OCI-LY7 (cell line): ENCODE results near the gene VAV1. TPM values are rescaled to one million over a fixed set of nuclear protein-coding genes. Genes with fewer than 3 reads are reported as not detected.

ENCODE experiments used
- BruUV-seq: library from RNA; stranded (reverse); fragments of 400-500 nt; replicated peaks from 2 replicates; lab custom pipeline; 2021; lab: Mats Ljungman, UMichigan
- CTCF ChIA-PET: fragments of 300-600 bp; sonication (Branson Sonifier 250); formaldehyde crosslinking; loops from one replicate; lab custom pipeline; 2022; ENCODE audit warnings: antibody characterized with exemption; ENCODE audit not compliant: unreplicated experiment; lab: Charles Lee
- POLR2A ChIA-PET: fragments of 300-600 bp; sonication (Branson Sonifier 250); formaldehyde crosslinking; loops from one replicate; lab custom pipeline; 2022; ENCODE audit warnings: antibody characterized with exemption; lab: Charles Lee
- DNase-seq: peaks from one replicate; pipeline ENCODE4 v3.0.0-alpha.2; 2015; ENCODE audit warnings: low spot score
- H2AFZ ChIP-seq: fragments of 200-600 bp; sonication (generic), shearing (Covaris generic); 2 replicates; pipeline ENCODE4 v1.6.1; 2014; ENCODE audit warnings: mild to moderate bottlenecking, antibody characterized with exemption, low read length, moderate library complexity
- H3K27ac ChIP-seq: fragments of 200-600 bp; sonication (generic); 2 replicates; pipeline ENCODE4 v1.5.1; 2014; ENCODE audit warnings: mixed run types, low read depth, mild to moderate bottlenecking, moderate library complexity, low read length, inconsistent platforms; ENCODE audit not compliant: poor library complexity, severe bottlenecking
- H3K36me3 ChIP-seq: fragments of 200-600 bp; sonication (generic); 2 replicates; pipeline ENCODE4 v1.6.1; 2014; ENCODE audit warnings: mild to moderate bottlenecking, antibody characterized with exemption, low read length, moderate library complexity, mixed read lengths; ENCODE audit not compliant: insufficient read depth
- H3K4me1 ChIP-seq: fragments of 200-600 bp; sonication (generic); 2 replicates; pipeline ENCODE4 v1.5.1; 2014; ENCODE audit warnings: mild to moderate bottlenecking, low read length; ENCODE audit not compliant: insufficient read depth, poor library complexity, severe bottlenecking
- H3K4me2 ChIP-seq: fragments of 200-600 bp; sonication (generic); 2 replicates; pipeline ENCODE4 v1.6.1; 2014; ENCODE audit warnings: mild to moderate bottlenecking, low read length
- H3K4me3 ChIP-seq: fragments of 200-600 bp; sonication (generic); 2 replicates; pipeline ENCODE4 v1.5.1; 2014; ENCODE audit warnings: mild to moderate bottlenecking, low read depth, low read length; ENCODE audit not compliant: poor library complexity, severe bottlenecking
- H3K79me2 ChIP-seq: fragments of 200-600 bp; sonication (generic); 2 replicates; pipeline ENCODE4 v1.6.1; 2016; ENCODE audit warnings: low read depth, mild to moderate bottlenecking, low read length, moderate library complexity, mixed read lengths; ENCODE audit not compliant: insufficient read depth
- H3K9me2 ChIP-seq: fragments of 200-600 bp; sonication (generic); 2 replicates; pipeline ENCODE4 v1.6.1; 2016; ENCODE audit warnings: mild to moderate bottlenecking, low read length, mixed read lengths; ENCODE audit not compliant: insufficient read depth
- H3K9me3 ChIP-seq: fragments of 200-600 bp; sonication (generic); 2 replicates; pipeline ENCODE4 v1.6.1; 2014; ENCODE audit warnings: mild to moderate bottlenecking, mixed run types, low read length, mixed read lengths
- H4K20me1 ChIP-seq: fragments of 200-600 bp; sonication (generic); 2 replicates; pipeline ENCODE4 v1.6.1; 2014; ENCODE audit warnings: mild to moderate bottlenecking, antibody characterized with exemption, low read length, moderate library complexity, mixed read lengths; ENCODE audit not compliant: insufficient read depth
- EZH2phosphoT487 ChIP-seq: fragments of 200-600 bp; sonication (generic); IDR thresholded peaks from 2 replicates; pipeline ENCODE4 v1.6.1; 2018; ENCODE audit warnings: low read depth, borderline replicate concordance, mild to moderate bottlenecking, mixed run types, antibody characterized with exemption, low read length, moderate library complexity, mixed read lengths
- intact Hi-C: fragments of 100-400 bp; cut with micrococcal nuclease; formaldehyde crosslinking; loops from one replicate; pipeline ENCODE4 v1.10.0; 2022; ENCODE audit not compliant: unreplicated experiment
- total RNA-seq, 2 experiments: library from RNA; depleted of rRNA in 1 of 2; stranded (reverse); fragments of >200 nt in 1 of 2; shearing (Covaris generic) in 1 of 2; gene quantifications; 2 replicates each; pipeline ENCODE4 v1.2.3, GENCODE V29; 2014 to 2022
- TF ChIP-seq, protein P1 (sequence below): fragments of 200-600 bp; sonication (generic); conservative IDR thresholded peaks from 2 replicates; pipeline ENCODE4 v1.5.1; 2014; ENCODE audit warnings: mild to moderate bottlenecking, antibody characterized with exemption, low read length, moderate library complexity, mixed read lengths

Gene VAV1
- total RNA-seq, 2 experiments from 2014 or later = 90.7 to 107 TPM

DNA sequence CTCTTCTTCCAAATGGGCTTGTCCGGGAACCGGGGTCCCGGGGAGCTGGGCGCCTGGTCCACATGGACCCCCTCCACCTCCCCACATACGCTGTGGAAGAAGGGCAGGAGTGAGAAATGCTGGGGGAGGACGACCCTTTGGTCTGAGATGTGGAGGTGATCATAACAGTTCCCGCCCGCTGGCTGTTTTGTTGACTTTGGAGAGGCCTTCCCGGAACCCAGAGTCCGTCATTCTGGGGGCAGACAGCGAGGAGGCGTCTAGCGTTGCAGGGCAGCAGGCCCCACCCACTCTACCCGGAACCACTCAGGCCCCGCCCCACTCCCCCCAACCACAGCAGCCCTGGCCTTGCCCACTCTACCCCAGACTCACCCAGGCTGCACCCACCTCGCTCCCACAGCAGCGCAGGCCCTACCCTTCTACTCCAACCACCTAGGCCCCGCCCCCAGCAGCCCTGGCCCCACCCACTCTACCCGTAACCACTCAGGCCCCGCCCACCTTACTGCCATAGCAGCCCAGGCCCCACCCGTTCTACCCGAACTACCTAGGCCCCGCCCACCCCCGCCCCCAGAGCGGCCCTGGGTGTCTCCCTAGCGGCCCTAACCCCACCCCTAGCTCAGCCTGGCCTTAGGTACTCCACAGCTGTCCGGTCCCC, 42.2 kb upstream of the VAV1 start:
- TF ChIP-seq, protein P1, sequence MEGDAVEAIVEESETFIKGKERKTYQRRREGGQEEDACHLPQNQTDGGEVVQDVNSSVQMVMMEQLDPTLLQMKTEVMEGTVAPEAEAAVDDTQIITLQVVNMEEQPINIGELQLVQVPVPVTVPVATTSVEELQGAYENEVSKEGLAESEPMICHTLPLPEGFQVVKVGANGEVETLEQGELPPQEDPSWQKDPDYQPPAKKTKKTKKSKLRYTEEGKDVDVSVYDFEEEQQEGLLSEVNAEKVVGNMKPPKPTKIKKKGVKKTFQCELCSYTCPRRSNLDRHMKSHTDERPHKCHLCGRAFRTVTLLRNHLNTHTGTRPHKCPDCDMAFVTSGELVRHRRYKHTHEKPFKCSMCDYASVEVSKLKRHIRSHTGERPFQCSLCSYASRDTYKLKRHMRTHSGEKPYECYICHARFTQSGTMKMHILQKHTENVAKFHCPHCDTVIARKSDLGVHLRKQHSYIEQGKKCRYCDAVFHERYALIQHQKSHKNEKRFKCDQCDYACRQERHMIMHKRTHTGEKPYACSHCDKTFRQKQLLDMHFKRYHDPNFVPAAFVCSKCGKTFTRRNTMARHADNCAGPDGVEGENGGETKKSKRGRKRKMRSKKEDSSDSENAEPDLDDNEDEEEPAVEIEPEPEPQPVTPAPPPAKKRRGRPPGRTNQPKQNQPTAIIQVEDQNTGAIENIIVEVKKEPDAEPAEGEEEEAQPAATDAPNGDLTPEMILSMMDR = no peak
- TF ChIP-seq EZH2phosphoT487 = no peak
- CTCF ChIA-PET = interaction anchor here (0.6 kb wide), 1 partner anchor 803 kb away, joined by 3 read pairs; no protein-coding TSS in a partner anchor
- H3K4me1 ChIP-seq = peaks cover 20% of the 10 kb centered on the region
- no peak overlapping the region for H3K4me2 ChIP-seq
- peaks cover 1% of the 10 kb centered on the region; the same call in 1 of the 2 replicates for H3K79me2 ChIP-seq
- no peak overlapping the region for H3K27ac ChIP-seq
- intact Hi-C loops = no loop called here
- no peaks in the 10 kb centered on the region for H3K9me3 ChIP-seq
- no peaks in the 10 kb centered on the region for H4K20me1 ChIP-seq
- no peaks in the 10 kb centered on the region for H3K9me2 ChIP-seq
- POLR2A ChIA-PET = no interaction called here
- DNase-seq = peak; percentile 89
- no TSS peak for BruUV-seq
- no peaks in the 10 kb centered on the region; the same call in 1 of the 2 replicates for H3K36me3 ChIP-seq
- no peak overlapping the region for H2AFZ ChIP-seq
- no peak overlapping the region for H3K4me3 ChIP-seq

DNA sequence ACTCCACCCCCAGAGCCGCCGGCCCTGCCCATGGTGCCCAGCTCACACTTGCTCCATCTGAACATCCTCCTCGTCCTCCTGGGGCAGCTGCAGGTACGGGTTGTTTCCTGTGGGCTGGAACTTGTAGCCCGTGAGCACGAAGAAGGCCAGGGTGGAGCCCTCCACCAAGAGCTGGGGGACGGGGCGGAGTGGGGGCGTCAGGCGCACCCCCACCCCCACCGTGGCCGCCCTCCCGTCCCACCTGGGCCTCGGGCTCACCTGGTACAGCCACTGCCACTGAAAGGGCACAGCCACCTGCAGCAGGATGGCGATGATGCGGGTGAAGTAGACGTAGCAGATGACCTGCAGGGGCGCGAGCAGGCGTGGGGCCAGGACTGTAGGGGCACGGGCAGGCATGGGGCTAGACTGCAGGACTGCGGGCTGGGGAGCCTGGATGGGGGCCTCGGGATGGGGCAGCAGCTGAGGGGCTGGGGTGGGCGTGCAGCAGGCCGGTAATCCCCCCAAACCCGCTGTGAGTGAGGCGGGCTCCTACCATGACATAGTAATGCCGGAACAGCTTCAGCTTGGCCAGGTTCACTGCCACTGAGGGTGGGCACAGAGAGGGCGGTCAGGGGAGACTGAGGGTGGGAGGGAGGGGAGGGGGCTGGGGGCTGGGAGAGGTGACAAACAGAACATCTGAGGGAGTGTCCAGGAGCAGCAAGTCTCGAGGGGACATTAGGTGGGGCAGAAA, 41.4 kb upstream of the VAV1 start:
- ChIA-PET CTCF (interaction anchor here (0.6 kb wide), 1 partner anchor 803 kb away, joined by 3 read pairs; no protein-coding TSS in a partner anchor), POLR2A (no interaction called here)
- H3K4me3 ChIP-seq = no peak overlapping the region
- H4K20me1 ChIP-seq = no peaks in the 10 kb centered on the region
- DNase-seq = no peak
- H3K27ac ChIP-seq = no peak overlapping the region
- no peaks in the 10 kb centered on the region; the same call in 1 of the 2 replicates for H3K36me3 ChIP-seq
- peaks cover 9% of the 10 kb centered on the region; the same call in 1 of the 2 replicates for H3K79me2 ChIP-seq
- H3K4me1 ChIP-seq = peaks cover 26% of the 10 kb centered on the region
- H2AFZ ChIP-seq = no peak overlapping the region
- intact Hi-C loops = no loop called here
- H3K9me3 ChIP-seq = no peaks in the 10 kb centered on the region
- no peaks in the 10 kb centered on the region for H3K9me2 ChIP-seq
- H3K4me2 ChIP-seq = no peak overlapping the region
- no peak for TF ChIP-seq EZH2phosphoT487
- TF ChIP-seq, protein P1 = no peak
- no TSS peak for BruUV-seq

DNA sequence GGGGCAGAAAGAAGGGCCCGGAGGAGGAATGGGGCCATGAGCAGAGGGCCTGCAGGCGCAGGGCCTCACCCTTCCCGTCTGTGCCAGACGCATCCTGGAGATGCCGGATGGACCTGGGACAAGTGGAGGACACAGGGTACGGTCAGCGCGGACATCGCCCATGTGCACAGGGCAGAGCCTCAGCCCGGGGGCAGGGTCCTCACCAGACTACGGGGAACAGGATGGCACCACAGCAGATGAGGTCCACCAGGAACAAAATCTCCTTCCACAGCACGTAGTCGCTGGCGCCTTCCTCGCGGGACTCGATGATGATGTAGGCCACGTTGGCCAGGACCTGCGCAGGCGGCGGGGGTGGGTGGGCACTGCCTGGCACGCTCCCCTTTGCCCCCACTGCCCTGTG, 40.7 kb upstream of the VAV1 start:
- Histone ChIP-seq H3K4me3 (no peak overlapping the region), H3K4me2 (no peak overlapping the region), H3K4me1 (peaks cover 26% of the 10 kb centered on the region), H3K9me3 (no peaks in the 10 kb centered on the region), H3K36me3 (no peaks in the 10 kb centered on the region; the same call in 1 of the 2 replicates), H2AFZ (no peak overlapping the region), H3K9me2 (no peaks in the 10 kb centered on the region), H3K27ac (no peak overlapping the region), H4K20me1 (no peaks in the 10 kb centered on the region), H3K79me2 (peaks cover 13% of the 10 kb centered on the region; the same call in 1 of the 2 replicates)
- CTCF ChIA-PET = no interaction called here
- no TSS peak for BruUV-seq
- POLR2A ChIA-PET = no interaction called here
- TF ChIP-seq, protein P1 = no peak
- TF ChIP-seq EZH2phosphoT487 = no peak
- DNase-seq = no peak
- intact Hi-C loops = no loop called here
